BJ (cell line): ENCODE data around the gene SLC2A11. TPM values are rescaled to one million over a fixed set of nuclear protein-coding genes. Genes with fewer than 3 reads are reported as not detected.

Source experiments
- CTCF ChIA-PET: fragments of 350-600 bp; formaldehyde crosslinking; extraction: SDS; loops from one replicate; lab custom pipeline; 2021; ENCODE audit warnings: antibody characterized with exemption, inconsistent platforms; lab: Yijun Ruan, JAX
- POLR2A ChIA-PET: fragments of 300-600 bp; sonication (Branson Sonifier 250); formaldehyde crosslinking; extraction: SDS; loops from one replicate; lab custom pipeline; 2021; ENCODE audit warnings: antibody characterized with exemption; lab: Charles Lee
- DNase-seq: peaks from one replicate; pipeline ENCODE4 v3.0.0-alpha.2; 2011; ENCODE audit warnings: low read depth
- H3K27me3 ChIP-seq: 2 replicates; pipeline ENCODE4 v1.6.0; 2011; ENCODE audit warnings: low read length; ENCODE audit not compliant: control insufficient read depth, insufficient read depth
- H3K36me3 ChIP-seq: 2 replicates; pipeline ENCODE4 v1.5.1; 2011; ENCODE audit warnings: low read length; ENCODE audit not compliant: control insufficient read depth, insufficient read depth
- H3K4me3 ChIP-seq: 2 replicates; pipeline ENCODE4 v1.5.1; 2011; ENCODE audit warnings: low read depth, mild to moderate bottlenecking, control low read depth, low read length
- CTCF ChIP-seq: IDR thresholded peaks from 2 replicates; pipeline ENCODE4 v1.5.1; 2011; ENCODE audit warnings: low read depth, mild to moderate bottlenecking, control low read depth, inconsistent platforms, low read length, moderate library complexity; ENCODE audit not compliant: insufficient read depth
- polyA minus RNA-seq: library from RNA; depleted of rRNA, polyadenylated mRNA; stranded (reverse); fragments of >200 nt; gene quantifications from 2 replicates; pipeline ENCODE4 v1.2.3, GENCODE V29; 2011; rRNA and poly(A)+ RNA removed
- polyA plus RNA-seq: library from polyadenylated mRNA; depleted of rRNA; stranded (reverse); fragments of >200 nt; gene quantifications from 2 replicates; pipeline ENCODE4 v1.2.3, GENCODE V29; 2011; rRNA removed

The SLC2A11 gene
- polyA plus RNA-seq (9.6 and 14.7 TPM in 2 replicates), polyA minus RNA-seq (7.6 and 13.5 TPM in 2 replicates)

GRCh38 chr22:23857606-23858483 is at the start of gene SLC2A11:
SLC2A11 (plus strand) TSS chr22:23857875; CDS start chr22:23858000, 125 bp downstream.
- Histone ChIP-seq H3K36me3 (no peaks in the 10 kb centered on the region), H3K27me3 (no peaks in the 10 kb centered on the region), H3K4me3 (peak within 1 kb of the TSS; percentile 59)
- peak; percentile 86 for DNase-seq
- TF ChIP-seq CTCF: peak; percentile 51
- ChIA-PET POLR2A (interaction anchor here (0.6 kb wide), 2 partner anchors 62 to 67 kb away, joined by 4 to 10 read pairs; no protein-coding TSS in a partner anchor), CTCF (interaction anchor here (0.6 to 3.3 kb wide), 11 partner anchors 9 to 377 kb away, joined by 3 to 34 read pairs (median 4); partner anchors contain the start of gene MIF)

GRCh38 chr22:23812378-23812777 is 45.3 kb upstream of the SLC2A11 start:
- no peak for DNase-seq
- CTCF ChIA-PET: interaction anchor here (0.9 kb wide), 1 partner anchor 42 kb away, joined by 3 read pairs; no protein-coding TSS in a partner anchor
- no peak for TF ChIP-seq CTCF
- POLR2A ChIA-PET: no interaction called here
- Histone ChIP-seq H3K36me3 (peaks cover 6% of the 10 kb centered on the region), H3K4me3 (no peak overlapping the region), H3K27me3 (no peaks in the 10 kb centered on the region)

- no peak for DNase-seq
These were observed 42.0 kb upstream of the SLC2A11 start for GRCh38 chr22:23815541-23816155.

GRCh38 chr22:23816156-23816976 is 41.3 kb upstream of the SLC2A11 start:
- H3K4me3 ChIP-seq: no peak overlapping the region
- no peaks in the 10 kb centered on the region for H3K27me3 ChIP-seq
- H3K36me3 ChIP-seq: peaks cover 8% of the 10 kb centered on the region
- no peak for TF ChIP-seq CTCF
- POLR2A ChIA-PET: no interaction called here
- no peak for DNase-seq
- CTCF ChIA-PET: interaction anchor here (0.6 to 1.7 kb wide), 2 partner anchors 9 to 16 kb away, joined by 3 to 6 read pairs; no protein-coding TSS in a partner anchor

More at GRCh38 chr22:23815541-23816155, 42.0 kb upstream of the SLC2A11 start:
- ChIA-PET POLR2A (no interaction called here), CTCF (interaction anchor here (0.6 to 1.7 kb wide), 2 partner anchors 10 to 17 kb away, joined by 3 to 6 read pairs; no protein-coding TSS in a partner anchor)
- no peak overlapping the region for H3K4me3 ChIP-seq
- H3K36me3 ChIP-seq: peaks cover 6% of the 10 kb centered on the region
- TF ChIP-seq CTCF: no peak
- no peaks in the 10 kb centered on the region for H3K27me3 ChIP-seq
